ENCODE measurements around the gene TRIM67. TPM values are rescaled to one million over a fixed set of nuclear protein-coding genes. Genes with fewer than 3 reads are reported as not detected.

The TRIM67 gene
- total and polyA plus RNA-seq, 12 donors = 0.05 to 0.28 (median 0.11) TPM; not detected in 8

DNA sequence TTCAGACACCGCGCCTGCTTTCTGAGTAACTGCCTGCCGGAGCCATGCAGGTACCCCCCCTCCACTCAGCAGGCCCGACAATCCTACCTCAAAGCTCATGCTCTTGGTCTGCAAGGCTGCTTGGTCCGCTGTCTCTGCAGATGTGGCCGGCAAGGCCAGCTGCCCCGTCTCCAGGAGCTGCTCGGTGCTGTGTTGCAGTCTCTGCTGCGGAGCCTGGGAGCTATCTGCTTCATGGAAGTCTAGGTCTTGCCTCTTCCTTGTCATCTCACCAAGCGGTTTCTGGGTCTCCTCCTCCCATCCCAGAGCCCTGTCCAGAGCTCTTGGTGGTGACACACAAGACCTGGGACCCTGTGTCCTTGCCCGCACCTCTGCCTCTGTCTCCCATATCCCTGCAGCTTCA, 55.2 kb downstream of the TRIM67 start:
- WGBS, 2 donors = 85 to 88% methylated on average over 11 of the region's 11 CpGs
- no peak overlapping the region for H3K27ac ChIP-seq
- no peak for ATAC-seq
- H3K36me3 ChIP-seq = peaks cover 0 to 4% (median 0%) of the 10 kb centered on the region in 9 donors
- no peaks in the 10 kb centered on the region for H3K9me3 ChIP-seq
- intact Hi-C loops (cut with DNase I) = loop anchor here in 3 of 10 donors (5.0 to 10.0 kb wide), 4 partner anchors 122 to 422 kb away; no protein-coding TSS in a partner anchor
- no peak overlapping the region for H3K4me3 ChIP-seq
- peaks cover 0 to 39% (median 0%) of the 10 kb centered on the region in 7 donors for H3K27me3 ChIP-seq
- TF ChIP-seq CTCF (IDR thresholded peaks at IDR 0.05) = no peak
- peaks cover 0 to 4% (median 0%) of the 10 kb centered on the region in 9 donors for H3K4me1 ChIP-seq
- no peak for DNase-seq

DNA sequence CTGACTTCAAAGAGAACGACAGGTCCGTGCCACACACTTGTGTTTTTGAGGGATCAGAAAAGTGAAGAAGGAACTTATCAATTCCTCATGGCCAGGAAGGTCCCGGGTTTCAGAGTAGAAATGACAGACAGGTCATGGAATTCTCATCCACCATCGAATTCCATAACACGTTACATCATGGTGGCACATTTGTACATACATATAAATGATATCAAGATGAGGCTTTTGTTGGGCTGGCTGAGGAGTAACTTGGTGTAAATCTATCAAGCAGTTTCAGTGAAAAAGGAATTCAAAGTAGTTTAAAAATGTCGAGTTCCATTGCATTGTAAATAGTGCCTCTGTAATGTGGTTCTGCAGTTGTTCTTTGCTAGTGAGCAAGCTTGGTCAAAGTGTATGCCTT, 56.2 kb downstream of the TRIM67 start:
- TF ChIP-seq CTCF (IDR thresholded peaks at IDR 0.05) = no peak
- peaks cover 0 to 35% (median 0%) of the 10 kb centered on the region in 7 donors for H3K27me3 ChIP-seq
- H3K36me3 ChIP-seq = peaks cover 0 to 14% (median 2%) of the 10 kb centered on the region in 9 donors
- intact Hi-C loops (cut with DNase I) = loop anchor here in 3 of 10 donors (5.0 to 10.0 kb wide), 4 partner anchors 123 to 423 kb away; no protein-coding TSS in a partner anchor
- no peak for DNase-seq
- no peak for ATAC-seq
- H3K4me3 ChIP-seq = no peak overlapping the region
- H3K4me1 ChIP-seq = peaks cover 0 to 4% (median 0%) of the 10 kb centered on the region in 9 donors
- H3K27ac ChIP-seq = no peak overlapping the region
- no peaks in the 10 kb centered on the region for H3K9me3 ChIP-seq
- WGBS, 2 donors = 77 to 81% methylated on average over 6 of the region's 6 CpGs

GRCh38 chr1:231219422-231220401, 57.9 kb downstream of the TRIM67 start:
- no peaks in the 10 kb centered on the region for H3K9me3 ChIP-seq

More at GRCh38 chr1:231219422-231220401, 57.9 kb downstream of the TRIM67 start:
- no peak for TF ChIP-seq CTCF (IDR thresholded peaks at IDR 0.05)
- Histone ChIP-seq H3K4me3 (no peak overlapping the region), H3K36me3 (peaks cover 0 to 30% (median 10%) of the 10 kb centered on the region in 9 donors), H3K27me3 (peaks cover 0 to 26% (median 0%) of the 10 kb centered on the region in 7 donors), H3K4me1 (peaks cover 0 to 4% (median 0%) of the 10 kb centered on the region in 9 donors), H3K27ac (no peak overlapping the region)
- DNase-seq (no peak), ATAC-seq (no peak)
- WGBS, 2 donors = 81 to 83% methylated on average over 10 of the region's 10 CpGs
- intact Hi-C loops (cut with DNase I) = loop anchor here in 3 of 10 donors (5.0 to 10.0 kb wide), 4 partner anchors 125 to 425 kb away; no protein-coding TSS in a partner anchor

All from heart right ventricle (tissue), 16 donors.